ENCODE results near the gene APBB1IP.
"Not testable (repeated sequence)": the region's sequence is repeated elsewhere in the genome, so short reads cannot be mapped to it uniquely, and the experiment has no call there.

DNA sequence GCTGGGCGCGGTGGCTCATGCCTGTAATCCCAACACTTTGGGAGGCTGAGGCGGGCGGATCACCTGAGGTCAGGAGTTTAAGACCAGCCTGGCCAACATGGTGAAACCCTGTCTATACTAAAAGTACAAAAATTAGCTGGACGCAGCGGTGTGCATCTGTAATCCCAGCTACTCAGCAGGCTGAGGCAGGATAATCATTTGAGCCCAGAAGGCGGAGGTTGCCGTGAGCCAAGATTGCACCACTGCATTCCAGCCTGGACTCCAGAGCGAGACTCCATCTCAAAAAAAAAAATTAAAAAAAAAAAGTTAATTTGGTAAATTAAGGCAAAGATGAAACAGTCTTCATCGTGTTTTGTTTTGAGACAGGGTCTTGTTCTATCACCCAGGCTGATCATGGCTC lies 66.3 kb downstream of the APBB1IP start:
- not testable (repeated sequence) for TF ChIP-seq ZNF384 (IDR thresholded peaks at IDR 0.05); FOXA1 (IDR thresholded peaks at IDR 0.05); LEF1 (IDR thresholded peaks at IDR 0.05; ENCODE audit: borderline replicate concordance); SP1 (IDR thresholded peaks at IDR 0.05); FOXK2 (IDR thresholded peaks at IDR 0.05); ELF4 (IDR thresholded peaks at IDR 0.05); HDGF (IDR thresholded peaks at IDR 0.05; ENCODE audit: borderline replicate concordance); L3MBTL2 (conservative IDR thresholded peaks at IDR 0.05)
- TF ChIP-seq, protein P1, sequence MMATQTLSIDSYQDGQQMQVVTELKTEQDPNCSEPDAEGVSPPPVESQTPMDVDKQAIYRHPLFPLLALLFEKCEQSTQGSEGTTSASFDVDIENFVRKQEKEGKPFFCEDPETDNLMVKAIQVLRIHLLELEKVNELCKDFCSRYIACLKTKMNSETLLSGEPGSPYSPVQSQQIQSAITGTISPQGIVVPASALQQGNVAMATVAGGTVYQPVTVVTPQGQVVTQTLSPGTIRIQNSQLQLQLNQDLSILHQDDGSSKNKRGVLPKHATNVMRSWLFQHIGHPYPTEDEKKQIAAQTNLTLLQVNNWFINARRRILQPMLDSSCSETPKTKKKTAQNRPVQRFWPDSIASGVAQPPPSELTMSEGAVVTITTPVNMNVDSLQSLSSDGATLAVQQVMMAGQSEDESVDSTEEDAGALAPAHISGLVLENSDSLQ (IDR thresholded peaks at IDR 0.05): not testable (repeated sequence)
